Ovary (tissue), 3 donors: ENCODE data around the gene MMP25.

ENCODE experiments used
- CTCF ChIP-seq, 3 donors: fragments of 450-650 bp in 2 of 3; fragments of 200-600 bp in 1 of 3; IDR thresholded peaks; one replicate each; pipeline versions ENCODE4 v1.5.1 to v1.8.0; 2016 to 2022; ENCODE audit warnings: antibody characterized with exemption in 3 of 3, mild to moderate bottlenecking in 1 of 3
- POLR2A ChIP-seq: fragments of 450-650 bp; IDR thresholded peaks from one replicate; pipeline ENCODE4 v1.6.1; 2017; ENCODE audit warnings: antibody characterized with exemption, mild to moderate bottlenecking, moderate library complexity
- donor health status: DM: no; HTN: no; CAD: no.

GRCh38 chr16:3021449-3022207 lies 24.7 kb upstream of the MMP25 start:
- TF ChIP-seq CTCF (IDR thresholded peaks at IDR 0.05): no peak
- no peak for TF ChIP-seq POLR2A
